SH-SY5Y (cell line): ENCODE results near the gene RBMS3.

ENCODE experiments used
- GATA2 ChIP-seq: IDR thresholded peaks from 2 replicates; pipeline ENCODE4 v1.6.1; 2011; ENCODE audit warnings: mild to moderate bottlenecking, low read depth, low read length
- GATA3 ChIP-seq: IDR thresholded peaks from 2 replicates; pipeline ENCODE4 v1.6.1; 2011; ENCODE audit warnings: low read depth, mild to moderate bottlenecking, low read length, moderate library complexity

DNA sequence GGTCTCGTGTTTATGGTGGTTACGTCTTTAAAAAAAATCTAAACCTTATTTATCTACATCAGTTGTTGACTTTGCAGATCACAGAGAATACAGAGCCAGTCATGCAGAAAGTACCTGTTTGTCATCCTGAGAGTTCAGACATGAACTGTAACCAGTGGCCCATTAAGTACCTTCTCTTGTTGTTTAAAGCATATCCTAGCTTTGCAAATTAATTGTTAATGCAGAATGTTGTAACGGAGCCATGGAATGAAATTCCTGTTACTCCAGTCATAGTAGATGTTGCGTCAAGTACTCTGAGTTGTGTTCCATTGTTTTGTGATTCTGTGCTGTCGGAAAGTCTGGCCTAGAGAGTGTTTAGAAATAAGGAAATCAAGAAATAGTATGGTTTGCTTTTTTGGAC, 205.2 kb downstream of the RBMS3 start:
- TF ChIP-seq GATA2 (no peak), GATA3 (no peak)
